Hematopoietic multipotent progenitor cell (in vitro differentiated cells): Measurements from ENCODE around the gene GRIN3A. TPM values are rescaled to one million over a fixed set of nuclear protein-coding genes. Genes with fewer than 3 reads are reported as not detected.
"Not testable (repeated sequence)": the region's sequence is repeated elsewhere in the genome, so short reads cannot be mapped to it uniquely, and the experiment has no call there.

ENCODE experiments used
- DNase-seq, 3 donors: peaks; one replicate each; pipeline ENCODE4 v3.0.0-alpha.2; 2011 to 2015; ENCODE audit warnings: low read depth in 2 of 3, low spot score in 2 of 3
- total RNA-seq: library from RNA; depleted of rRNA; stranded (reverse); fragments of >200 nt; gene quantifications from one replicate; pipeline ENCODE4 v1.2.3, GENCODE V29; 2012

Gene GRIN3A
- total RNA-seq, 1 donor: under 0.01 TPM

- no peak for DNase-seq
Observed at GRCh38 chr9:101635473-101635872, 103.0 kb downstream of the GRIN3A start.

DNA sequence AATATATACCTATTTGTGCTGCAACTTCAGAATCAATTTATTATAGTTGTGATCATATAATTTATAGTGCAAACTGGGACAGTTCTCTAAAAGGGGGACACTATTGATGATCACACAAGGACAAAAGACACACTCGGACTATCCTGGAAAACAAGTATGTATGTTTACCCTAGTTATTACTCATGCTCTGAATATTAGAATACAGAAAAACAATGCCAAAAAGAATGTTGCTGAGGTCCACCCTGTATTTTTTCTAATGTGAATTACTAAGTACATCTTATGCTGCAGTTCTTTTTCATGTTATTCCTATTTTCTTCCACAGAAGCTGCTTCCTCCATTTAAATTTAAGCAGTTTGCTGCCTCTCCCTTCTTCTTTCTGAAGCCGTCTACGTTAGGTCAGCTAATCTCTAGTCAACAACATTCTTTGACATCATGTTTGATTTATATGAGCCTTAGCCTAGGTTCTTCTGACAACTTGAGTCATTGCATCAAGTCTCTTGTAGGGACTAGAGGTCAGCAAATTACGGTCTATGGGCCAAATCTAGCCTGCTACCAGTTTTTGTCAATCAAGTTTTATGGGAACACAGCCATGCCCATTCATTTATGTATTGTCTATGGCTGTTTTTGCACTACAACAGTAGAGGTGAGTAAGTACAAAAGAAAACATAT, 103.6 kb downstream of the GRIN3A start:
- DNase-seq: no peak

GRCh38 chr9:101632611-101633010, 105.8 kb downstream of the GRIN3A start:
- no peak for DNase-seq

GRCh38 chr9:101631892-101632291, 106.6 kb downstream of the GRIN3A start:
- DNase-seq: no peak

DNA sequence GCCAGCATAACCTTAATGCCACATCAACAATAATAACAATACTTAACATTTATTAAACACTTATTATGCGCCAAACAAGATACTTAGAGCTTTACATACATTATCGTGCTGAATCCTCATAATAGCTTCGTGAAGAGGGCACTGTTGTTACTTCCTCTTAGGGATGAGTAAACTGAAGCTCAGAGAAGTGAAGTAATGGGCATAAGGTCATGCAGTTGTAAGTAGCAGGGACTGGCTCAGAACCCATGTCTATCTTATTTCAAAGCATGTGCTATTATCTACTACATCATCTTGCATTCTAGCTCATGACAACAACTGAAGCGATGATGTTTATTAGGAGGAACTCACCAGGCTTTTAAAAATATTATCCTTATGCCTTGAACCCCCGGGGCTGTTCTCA, 108.8 kb downstream of the GRIN3A start:
- DNase-seq: no peak

- DNase-seq: no peak
Observed at GRCh38 chr9:101628173-101628572, 110.3 kb downstream of the GRIN3A start.

DNA sequence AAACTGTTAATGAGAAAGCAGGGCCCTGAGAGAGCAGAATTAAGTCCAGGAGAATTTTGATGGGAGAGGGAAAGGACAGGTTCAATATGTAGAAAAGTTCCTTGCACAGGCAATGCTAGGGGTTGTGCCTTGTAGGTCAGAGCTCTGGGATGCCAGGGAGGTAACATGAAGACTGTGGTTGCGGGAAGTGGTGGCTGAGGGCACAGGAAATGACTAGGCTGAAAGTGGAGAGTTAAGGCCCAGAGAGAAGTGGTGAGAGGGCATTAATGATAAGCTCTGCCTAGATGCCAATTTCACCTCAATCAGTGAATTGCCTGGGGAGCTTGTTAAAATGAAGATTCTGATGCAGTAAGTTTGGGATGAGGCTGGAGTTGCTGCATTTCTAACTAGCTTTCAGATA, 112.2 kb downstream of the GRIN3A start:
- DNase-seq: peak in 2 of 3 donors; percentile 53 to 77

DNA sequence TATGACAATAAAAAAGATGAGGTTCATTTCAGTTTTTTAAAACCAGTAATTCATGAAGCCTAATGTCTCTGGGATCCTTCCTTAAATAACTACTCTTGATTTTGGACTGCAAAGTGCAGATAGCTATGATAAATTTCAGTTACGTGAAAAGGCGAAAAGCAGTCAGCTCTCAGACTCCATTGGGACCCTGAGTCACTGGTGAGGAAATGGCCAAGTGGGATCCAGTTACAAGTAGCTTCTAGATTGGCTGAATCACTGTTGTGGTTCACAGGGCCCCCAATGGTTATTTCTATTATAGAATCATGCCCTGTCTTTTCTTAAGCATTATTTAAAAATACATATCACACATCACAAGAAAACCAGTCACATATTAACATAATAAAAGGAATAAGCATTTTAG, 112.6 kb downstream of the GRIN3A start:
- DNase-seq: peak in 2 of 3 donors; percentile 9 to 21

DNA sequence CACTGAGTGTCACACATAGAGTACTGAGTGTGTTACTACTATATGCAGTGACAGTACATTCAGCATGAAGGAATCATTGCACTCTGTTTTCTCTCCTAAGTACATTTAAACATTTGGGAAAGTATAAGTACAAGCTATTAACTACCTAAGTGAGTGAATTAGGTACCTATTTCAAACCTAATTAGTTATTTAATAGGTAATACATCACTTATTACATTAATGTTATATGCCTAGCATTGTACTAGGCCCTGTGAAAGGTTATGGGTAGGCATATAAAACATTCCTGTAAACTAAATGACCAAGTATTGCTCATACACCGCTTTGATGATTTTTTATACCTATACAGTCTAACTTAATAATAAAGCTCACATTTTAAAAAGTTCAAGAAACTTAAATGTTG, 118.0 kb downstream of the GRIN3A start:
- no peak for DNase-seq

DNA sequence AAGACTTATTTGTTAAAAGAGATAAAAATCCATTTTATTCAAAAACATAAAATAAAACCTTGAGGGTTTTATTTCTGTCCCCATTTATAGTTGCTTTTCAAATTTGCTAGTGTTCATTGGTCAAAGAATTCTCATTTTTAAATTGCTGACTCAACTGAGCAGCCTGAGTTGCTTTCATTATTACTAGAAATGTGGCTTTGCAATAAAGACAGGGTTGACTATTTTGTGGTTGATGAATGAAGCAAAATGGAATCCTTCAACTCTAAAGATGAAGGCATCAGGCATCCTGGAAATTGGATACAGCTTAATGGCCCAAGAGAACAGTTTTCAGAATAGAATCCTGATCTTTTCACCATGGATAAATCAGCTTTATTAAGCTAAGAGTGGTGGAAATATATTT, 119.7 kb downstream of the GRIN3A start:
- no peak for DNase-seq

DNA sequence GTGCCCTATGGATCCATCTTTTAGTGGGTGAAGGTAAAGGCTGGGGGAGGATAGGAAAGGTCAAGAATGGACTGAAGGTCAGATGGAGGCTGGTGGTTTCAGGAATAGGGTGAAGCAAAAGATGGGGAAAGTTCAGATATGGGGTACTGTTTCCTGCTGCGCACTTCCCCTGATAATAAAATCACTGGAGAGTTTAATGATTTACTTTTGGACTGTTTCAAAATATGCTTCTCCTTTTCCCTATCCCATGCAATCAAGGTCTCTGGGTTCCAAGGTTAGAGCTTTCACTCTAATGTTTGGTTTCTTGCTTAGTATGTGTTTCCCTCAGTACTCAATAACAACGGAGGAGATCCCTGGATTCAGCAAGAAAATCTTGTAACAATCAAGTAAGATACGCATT, 132.9 kb downstream of the GRIN3A start:
- no peak for DNase-seq

DNA sequence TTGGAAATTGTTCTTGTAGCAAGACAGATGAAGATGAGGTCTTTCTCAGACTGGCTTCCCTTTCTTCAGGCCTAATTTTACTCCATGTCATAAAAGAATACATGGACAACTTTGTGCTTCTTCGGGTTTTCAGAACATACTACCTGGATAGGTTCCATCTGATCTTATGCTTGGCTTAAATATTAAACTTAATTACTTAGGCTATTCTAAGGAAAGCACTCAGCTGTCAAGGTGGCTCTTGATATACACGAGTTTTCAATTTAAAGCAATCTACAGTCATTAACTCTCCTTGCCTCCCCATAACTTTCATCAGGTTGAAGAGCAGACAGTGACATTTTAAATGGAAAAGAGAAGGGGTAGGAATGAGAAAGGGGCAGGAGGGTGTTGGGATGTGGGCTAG, 134.2 kb downstream of the GRIN3A start:
- no peak for DNase-seq

DNA sequence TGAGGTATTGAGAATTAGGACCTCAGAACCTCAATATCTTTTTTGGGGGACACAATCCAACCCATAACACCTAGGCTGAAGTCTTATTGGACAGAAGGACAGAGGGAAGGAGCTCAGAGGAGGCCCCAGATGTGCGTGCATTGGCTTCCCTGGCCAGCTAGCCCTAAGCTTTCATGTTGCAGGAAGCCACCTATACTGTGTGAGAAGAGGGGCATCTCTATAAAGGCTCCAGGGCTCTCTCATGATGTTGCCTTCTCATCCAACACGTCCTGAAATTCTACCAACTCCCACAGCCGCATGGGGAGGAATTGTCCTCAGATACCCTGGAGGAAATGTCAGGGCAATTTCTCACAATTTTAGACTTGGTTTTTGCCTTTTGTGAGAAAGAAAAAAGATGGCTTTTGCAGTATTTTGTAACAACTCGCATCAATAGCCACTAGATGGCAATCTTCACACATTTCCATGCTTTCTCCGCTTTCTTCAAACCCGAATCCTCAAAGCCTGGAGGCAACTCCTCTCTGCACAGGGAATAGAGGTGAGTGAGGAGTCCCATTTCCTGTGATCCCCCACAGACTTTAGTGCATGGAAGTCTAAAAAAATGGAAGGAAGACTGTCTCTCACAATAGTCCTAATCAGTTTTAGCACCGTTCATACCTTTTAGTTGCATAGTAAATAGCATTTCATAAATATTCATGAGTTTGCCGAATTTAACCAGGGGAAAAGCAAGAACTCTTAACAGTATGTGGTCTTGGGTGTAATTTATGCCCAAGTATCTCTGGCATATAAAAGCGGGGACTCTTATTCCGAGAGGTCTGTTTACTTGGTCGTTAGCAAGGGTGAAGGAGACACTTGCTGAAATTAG, 136.3 kb downstream of the GRIN3A start:
- DNase-seq: peak in 2 of 3 donors; percentile 24 to 62

- DNase-seq: no peak
Observed at GRCh38 chr9:101594796-101595195, 143.7 kb downstream of the GRIN3A start, which contains the start of gene PPP3R2. Gene PPP3R2 (minus strand): TSS chr9:101594969. CDS start chr9:101594921, 48 bp downstream.

DNA sequence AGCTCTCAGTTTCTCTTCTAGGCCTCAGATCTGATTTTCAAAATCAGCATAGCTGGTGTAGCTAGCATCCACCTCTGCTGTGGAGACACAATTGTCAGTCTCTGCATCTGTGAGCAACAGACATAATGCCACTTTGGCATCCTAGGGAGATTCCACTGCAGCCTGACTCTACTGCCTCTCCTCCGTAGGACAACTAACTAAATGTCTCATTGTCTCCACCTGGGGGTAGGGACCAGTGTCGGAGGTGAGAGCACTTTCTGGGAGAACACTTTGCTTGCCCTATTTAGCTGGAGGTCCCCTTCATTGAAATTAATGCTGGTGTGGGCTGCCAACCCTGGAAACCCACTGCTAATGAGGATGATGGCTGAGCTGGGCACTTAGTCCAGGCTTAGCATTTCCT, 145.1 kb downstream of the GRIN3A start:
- no peak for DNase-seq

DNA sequence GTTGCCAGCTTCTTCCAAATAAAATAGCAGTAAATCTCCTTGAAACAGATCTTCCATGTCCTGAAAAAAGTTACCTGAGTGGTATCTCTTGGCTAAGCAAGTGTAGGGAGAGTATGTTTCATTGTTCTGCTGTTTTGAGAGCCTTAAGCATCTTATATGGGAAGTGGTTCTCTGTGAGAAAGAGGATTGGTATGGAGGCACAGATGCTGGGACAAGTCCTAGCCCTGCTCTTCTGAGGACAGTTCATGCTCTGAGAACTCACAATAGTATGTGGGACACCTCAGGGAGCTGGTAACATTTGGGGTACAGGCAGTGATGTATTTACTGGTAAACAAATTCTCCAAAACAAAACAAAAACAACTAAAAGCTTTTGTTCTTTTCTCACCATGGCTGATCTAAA, 145.7 kb downstream of the GRIN3A start:
- no peak for DNase-seq

DNA sequence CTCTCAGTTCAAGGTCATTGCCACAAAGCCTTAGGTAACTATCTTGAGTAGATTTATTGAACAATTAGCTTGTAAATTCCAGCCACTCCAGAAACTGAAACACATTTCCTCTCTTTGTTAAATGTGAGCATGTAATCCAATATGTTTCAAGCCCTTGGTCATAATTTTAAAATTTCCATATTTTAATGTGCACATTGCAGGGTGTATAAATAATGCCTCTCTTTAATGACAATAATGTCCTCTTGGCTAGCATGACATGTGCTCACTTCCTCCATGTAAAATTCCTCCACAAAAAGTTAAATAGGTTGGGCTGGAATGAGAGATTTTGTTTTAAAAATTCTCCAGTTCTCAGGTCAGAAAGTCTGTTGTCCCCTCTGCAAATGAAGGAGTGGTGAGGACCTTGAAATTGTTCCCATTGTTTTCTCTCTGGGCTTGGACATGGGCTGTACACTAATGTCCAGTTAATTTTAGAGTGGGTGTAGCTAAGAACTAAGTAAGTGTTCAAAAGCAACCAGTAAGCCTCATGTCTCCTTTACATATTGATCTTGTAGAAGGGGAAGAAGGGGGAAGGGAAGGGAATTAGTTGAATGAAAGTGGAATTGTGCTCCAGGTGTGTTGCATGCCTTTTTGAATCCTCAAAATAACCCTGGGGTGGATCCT, 146.5 kb downstream of the GRIN3A start:
- no peak for DNase-seq

DNA sequence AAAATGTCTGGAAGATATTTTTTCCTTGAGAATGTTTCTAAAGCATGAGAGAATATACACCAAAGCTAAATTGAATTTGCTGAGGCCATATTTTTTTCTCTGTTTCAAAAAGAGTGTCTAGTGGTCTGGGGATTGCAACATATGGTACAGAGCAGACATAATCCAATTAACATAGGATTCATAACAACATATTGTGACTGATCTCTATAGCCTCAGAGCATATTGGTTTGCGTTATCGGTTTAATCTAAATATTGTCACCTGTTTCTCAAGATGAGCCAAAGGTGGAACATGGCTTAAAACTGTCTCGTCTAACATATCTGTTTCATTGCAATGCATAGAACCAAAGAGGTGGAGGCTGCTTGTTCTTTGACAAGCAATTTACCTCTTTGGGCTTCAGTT, 147.5 kb downstream of the GRIN3A start:
- DNase-seq: no peak

DNA sequence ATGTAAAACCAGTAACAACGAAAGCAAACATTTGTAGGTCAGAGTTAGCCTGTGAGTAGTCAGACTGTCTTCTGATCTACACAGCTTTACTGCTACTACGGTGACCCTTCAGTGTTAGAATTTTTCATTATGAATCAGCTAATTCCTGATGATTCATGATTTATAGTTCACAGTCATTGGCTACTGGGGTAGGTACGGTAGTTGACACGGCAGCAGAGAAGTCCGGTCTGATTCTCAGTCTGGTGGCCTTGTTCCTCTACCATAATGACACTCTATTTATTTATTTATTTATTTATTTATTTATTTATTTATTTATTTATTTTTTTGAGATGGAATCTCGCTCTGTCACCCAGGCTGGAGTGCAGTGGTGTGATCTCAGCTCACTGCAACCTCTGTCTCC, 148.4 kb downstream of the GRIN3A start:
- not testable (repeated sequence) for DNase-seq

DNA sequence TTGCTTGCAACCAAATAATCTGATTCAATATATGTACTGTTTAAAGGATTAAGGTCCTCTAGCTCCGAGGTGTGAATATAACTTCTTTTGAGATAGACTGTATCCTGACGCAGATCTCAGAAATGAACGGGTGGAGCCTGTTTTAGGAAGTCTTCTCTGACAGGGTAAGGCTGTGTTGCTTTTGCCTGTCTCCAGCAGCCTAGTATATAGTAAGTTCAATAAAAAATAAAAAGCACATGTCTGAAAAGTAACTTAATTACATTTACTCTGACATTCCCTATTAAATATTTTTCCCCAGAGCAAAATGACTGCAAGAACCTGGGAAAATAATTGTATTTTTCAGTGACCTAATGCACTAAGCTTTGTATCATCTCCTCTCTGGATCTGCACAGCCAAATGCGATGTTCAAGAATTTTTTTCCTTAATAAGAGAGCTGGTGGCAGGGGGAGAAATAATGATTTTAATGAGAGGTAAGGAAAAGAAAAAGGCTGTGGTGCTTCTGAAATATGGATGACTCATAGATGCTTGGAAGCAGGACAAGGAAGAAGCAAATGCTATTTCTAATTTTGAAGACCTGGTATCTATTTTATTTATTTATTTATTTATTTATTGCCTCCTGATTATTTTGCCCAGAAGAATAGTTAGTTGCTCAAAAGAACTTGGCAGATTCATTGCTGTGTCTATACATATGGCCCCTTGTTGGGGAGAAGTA, 151.0 kb downstream of the GRIN3A start:
- DNase-seq: no peak

- DNase-seq: no peak
Observed at GRCh38 chr9:101586651-101587050, 151.8 kb downstream of the GRIN3A start.
